ENCODE measurements around the gene CDC123. TPM values are rescaled to one million over a fixed set of nuclear protein-coding genes. Genes with fewer than 3 reads are reported as not detected.

The CDC123 gene
- total RNA-seq, 1 donor from 2014 or later: 41.8 TPM

GRCh38 chr10:12212454-12212853 is 16.5 kb downstream of the CDC123 start:
- DNase-seq: no peak
- Histone ChIP-seq H3K27ac (replicated peaks) (no peak overlapping the region), H3K9me3 (replicated peaks) (no peaks in the 10 kb centered on the region), H3K4me1 (peaks cover 35% of the 10 kb centered on the region), H3K36me3 (peaks cover 59% of the 10 kb centered on the region), H3K4me3 (no peak overlapping the region), H3K27me3 (ENCODE audit: low read depth) (no peaks in the 10 kb centered on the region)
- intact Hi-C loops (cut with micrococcal nuclease): no loop called here
- TF ChIP-seq CTCF (IDR thresholded peaks at IDR 0.05; ENCODE audit: borderline replicate concordance): no peak

GRCh38 chr10:12213621-12214020 is 17.6 kb downstream of the CDC123 start:
- H3K27ac ChIP-seq (replicated peaks): no peak overlapping the region
- H3K4me1 ChIP-seq: peaks cover 35% of the 10 kb centered on the region
- H3K4me3 ChIP-seq: no peak overlapping the region
- no peak for DNase-seq
- no peaks in the 10 kb centered on the region for H3K27me3 ChIP-seq (ENCODE audit: low read depth)
- peaks cover 59% of the 10 kb centered on the region for H3K36me3 ChIP-seq
- H3K9me3 ChIP-seq (replicated peaks): no peaks in the 10 kb centered on the region
- TF ChIP-seq CTCF (IDR thresholded peaks at IDR 0.05; ENCODE audit: borderline replicate concordance): no peak
- intact Hi-C loops (cut with micrococcal nuclease): no loop called here

- Histone ChIP-seq H3K4me1 (peaks cover 35% of the 10 kb centered on the region), H3K4me3 (no peak overlapping the region), H3K9me3 (replicated peaks) (no peaks in the 10 kb centered on the region), H3K36me3 (peaks cover 61% of the 10 kb centered on the region), H3K27ac (replicated peaks) (no peak overlapping the region), H3K27me3 (ENCODE audit: low read depth) (no peaks in the 10 kb centered on the region)
- no peak for TF ChIP-seq CTCF (IDR thresholded peaks at IDR 0.05; ENCODE audit: borderline replicate concordance)
- intact Hi-C loops (cut with micrococcal nuclease): no loop called here
- DNase-seq: no peak
Measured at GRCh38 chr10:12214093-12214492, 18.1 kb downstream of the CDC123 start.

GRCh38 chr10:12214763-12215218 is 18.8 kb downstream of the CDC123 start:
- H3K27ac ChIP-seq (replicated peaks): peak overlapping the region; percentile 22
- H3K4me1 ChIP-seq: peaks cover 41% of the 10 kb centered on the region
- peaks cover 63% of the 10 kb centered on the region for H3K36me3 ChIP-seq
- no peaks in the 10 kb centered on the region for H3K9me3 ChIP-seq (replicated peaks)
- peak overlapping the region; percentile 31 for H3K4me3 ChIP-seq
- peak; percentile 77 for TF ChIP-seq CTCF (IDR thresholded peaks at IDR 0.05; ENCODE audit: borderline replicate concordance)
- intact Hi-C loops (cut with micrococcal nuclease): no loop called here
- DNase-seq: no peak
- no peaks in the 10 kb centered on the region for H3K27me3 ChIP-seq (ENCODE audit: low read depth)

GRCh38 chr10:12218991-12219390 is 23.0 kb downstream of the CDC123 start:
- Histone ChIP-seq H3K4me1 (peaks cover 79% of the 10 kb centered on the region), H3K9me3 (replicated peaks) (no peaks in the 10 kb centered on the region), H3K4me3 (no peak overlapping the region), H3K27ac (replicated peaks) (no peak overlapping the region), H3K36me3 (peaks cover 46% of the 10 kb centered on the region), H3K27me3 (ENCODE audit: low read depth) (no peaks in the 10 kb centered on the region)
- no peak for DNase-seq
- intact Hi-C loops (cut with micrococcal nuclease): no loop called here
- TF ChIP-seq CTCF (IDR thresholded peaks at IDR 0.05; ENCODE audit: borderline replicate concordance): no peak

Measured in left ventricle myocardium inferior (tissue), 1 donor.